Lower lobe of right lung (tissue), 2 donors: ENCODE measurements around the gene PHACTR1. TPM values are rescaled to one million over a fixed set of nuclear protein-coding genes. Genes with fewer than 3 reads are reported as not detected.

Experiments
- ATAC-seq, 2 donors: fragments of 200-7000 bp; cut with Tn5 transposase; one replicate each; pipeline ENCODE4 v1.9.1; 2020 to 2022; ENCODE audit warnings: mild to moderate bottlenecking in 2 of 2, moderate library complexity in 2 of 2
- DNase-seq: peaks from one replicate; pipeline ENCODE4 v3.0.0-alpha.2; 2020
- H3K27ac ChIP-seq: fragments of 200-600 bp; one replicate; pipeline ENCODE4 v1.8.0; 2022
- H3K27me3 ChIP-seq: fragments of 200-600 bp; one replicate; pipeline ENCODE4 v1.8.0; 2022; ENCODE audit warnings: low read depth
- H3K36me3 ChIP-seq: fragments of 200-600 bp; one replicate; pipeline ENCODE4 v1.8.0; 2022; ENCODE audit warnings: mild to moderate bottlenecking
- H3K4me1 ChIP-seq: fragments of 200-600 bp; one replicate; pipeline ENCODE4 v1.8.0; 2022
- H3K4me3 ChIP-seq: fragments of 200-600 bp; one replicate; pipeline ENCODE4 v1.8.0; 2022; ENCODE audit warnings: mild to moderate bottlenecking
- H3K9me3 ChIP-seq: fragments of 200-600 bp; one replicate; pipeline ENCODE4 v1.8.0; 2022
- CTCF ChIP-seq: fragments of 200-600 bp; IDR thresholded peaks from one replicate; pipeline ENCODE4 v1.8.0; 2022; ENCODE audit warnings: antibody characterized with exemption, mild to moderate bottlenecking
- intact Hi-C: fragments of 100-400 bp; cut with DNase I; formaldehyde crosslinking; loops from one replicate; pipeline ENCODE4 v1.11.0; 2022
- total RNA-seq: library from RNA; stranded (reverse); fragmentation: NEBNext Ultra II Directional; extraction: Animal tissue kit (Norgen Biotek cat#: 25700); gene quantifications from one replicate; pipeline ENCODE4 v1.2.1, GENCODE V29; 2021
- donor health status: DM: no; HTN: yes; CAD: no; lungs with severe emphysema.

Gene PHACTR1
- total RNA-seq, 1 donor from 2014 or later: 91.0 TPM

- H3K27ac ChIP-seq: no peak overlapping the region
- peaks cover 20% of the 10 kb centered on the region for H3K4me1 ChIP-seq
- intact Hi-C loops: no loop called here
- H3K36me3 ChIP-seq: no peaks in the 10 kb centered on the region
- H3K4me3 ChIP-seq: no peak overlapping the region
- ATAC-seq (no peak), DNase-seq (no peak)
- no peak for TF ChIP-seq CTCF
- no peaks in the 10 kb centered on the region for H3K9me3 ChIP-seq
- no peaks in the 10 kb centered on the region for H3K27me3 ChIP-seq
Measured at GRCh38 chr6:13094781-13095425, 378.3 kb downstream of the PHACTR1 start.

- intact Hi-C loops: no loop called here
- no peaks in the 10 kb centered on the region for H3K9me3 ChIP-seq
- no peak overlapping the region for H3K27ac ChIP-seq
- H3K27me3 ChIP-seq: no peaks in the 10 kb centered on the region
- no peaks in the 10 kb centered on the region for H3K36me3 ChIP-seq
- ATAC-seq (no peak), DNase-seq (no peak)
- no peak for TF ChIP-seq CTCF
- H3K4me3 ChIP-seq: no peak overlapping the region
- peaks cover 20% of the 10 kb centered on the region for H3K4me1 ChIP-seq
Measured at GRCh38 chr6:13096084-13096483, 379.5 kb downstream of the PHACTR1 start.

- intact Hi-C loops: no loop called here
- Histone ChIP-seq H3K4me1 (peaks cover 25% of the 10 kb centered on the region), H3K27me3 (no peaks in the 10 kb centered on the region), H3K36me3 (no peaks in the 10 kb centered on the region), H3K4me3 (no peak overlapping the region), H3K27ac (no peak overlapping the region), H3K9me3 (no peaks in the 10 kb centered on the region)
- no peak for TF ChIP-seq CTCF
- DNase-seq (no peak), ATAC-seq (no peak)
Measured at GRCh38 chr6:13097454-13097853, 380.9 kb downstream of the PHACTR1 start.

GRCh38 chr6:13098006-13098405 is 381.4 kb downstream of the PHACTR1 start:
- H3K9me3 ChIP-seq: no peaks in the 10 kb centered on the region
- DNase-seq: no peak
- no peak overlapping the region for H3K27ac ChIP-seq
- no peaks in the 10 kb centered on the region for H3K36me3 ChIP-seq
- H3K4me3 ChIP-seq: no peak overlapping the region
- peak; percentile 74 to 76 for ATAC-seq
- no peak for TF ChIP-seq CTCF
- H3K27me3 ChIP-seq: no peaks in the 10 kb centered on the region
- H3K4me1 ChIP-seq: peaks cover 25% of the 10 kb centered on the region
- intact Hi-C loops: no loop called here

DNA sequence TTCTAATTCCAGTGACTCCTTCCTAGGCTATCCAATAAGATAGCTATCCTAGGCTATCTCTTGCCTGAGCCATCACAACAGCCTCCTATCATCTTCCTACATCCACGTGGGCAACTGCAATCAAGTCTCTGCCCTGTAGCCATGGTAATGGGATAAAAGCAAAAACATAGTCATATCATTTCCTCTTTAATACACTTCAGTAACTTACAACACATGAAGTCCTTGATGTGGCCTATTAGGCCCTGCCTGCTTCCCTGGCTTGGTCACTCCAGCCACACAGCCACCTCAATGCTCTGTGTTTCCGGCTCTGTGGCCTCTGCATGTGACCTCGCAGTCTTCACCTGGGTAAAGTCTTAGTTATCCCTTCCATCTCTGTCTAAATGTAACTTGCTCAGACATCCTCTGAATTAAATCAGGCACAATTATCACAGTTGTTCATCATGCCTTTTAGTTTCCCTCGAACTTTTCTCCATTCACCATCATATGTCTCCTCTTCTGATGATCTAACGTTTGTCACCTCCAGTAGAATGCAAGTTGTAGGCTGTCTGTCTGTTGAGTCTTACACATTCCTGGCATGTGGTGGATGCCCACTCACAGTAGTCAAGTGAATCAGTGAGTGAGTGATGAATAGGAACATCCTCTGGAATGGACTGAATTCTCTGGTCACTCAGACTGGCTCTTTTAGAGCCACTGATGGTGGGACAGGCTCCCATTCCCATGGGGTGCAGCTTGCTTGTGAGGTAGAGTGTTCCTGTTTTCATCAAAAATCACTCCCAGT is 382.4 kb downstream of the PHACTR1 start:
- DNase-seq: no peak
- H3K4me3 ChIP-seq: no peak overlapping the region
- peak; percentile 46 to 67 for ATAC-seq
- TF ChIP-seq CTCF: no peak
- intact Hi-C loops: no loop called here
- peaks cover 25% of the 10 kb centered on the region for H3K4me1 ChIP-seq
- no peaks in the 10 kb centered on the region for H3K9me3 ChIP-seq
- no peak overlapping the region for H3K27ac ChIP-seq
- no peaks in the 10 kb centered on the region for H3K36me3 ChIP-seq
- no peaks in the 10 kb centered on the region for H3K27me3 ChIP-seq
